ENCODE data around the gene MBIP.

Gene MBIP

GRCh38 chr14:36313206-36313605, 7.2 kb downstream of the MBIP start:
- DNase-seq (ENCODE audit: low read depth), result no peak

GRCh38 chr14:36306836-36307235, 13.6 kb downstream of the MBIP start:
- DNase-seq (ENCODE audit: low read depth), result no peak

DNA sequence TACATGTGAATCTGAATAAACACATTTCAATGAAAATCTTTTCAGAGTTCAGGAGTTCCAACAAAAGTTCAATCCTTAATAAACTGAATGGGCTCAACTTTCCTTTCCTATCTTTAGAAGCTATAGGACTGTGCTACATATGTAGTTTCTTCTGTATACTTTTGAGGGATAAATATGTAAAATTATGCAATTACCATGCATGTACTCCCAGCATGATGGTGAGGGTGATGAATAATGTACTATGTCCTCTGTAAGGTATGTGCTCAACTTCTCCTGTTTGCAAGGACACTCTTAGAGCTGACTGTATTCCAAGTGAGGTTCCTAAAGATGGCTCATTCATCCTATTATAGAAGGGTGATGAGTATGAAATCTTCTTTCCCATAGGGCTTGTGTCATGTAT, 15.5 kb downstream of the MBIP start:
- no peak for DNase-seq (ENCODE audit: low read depth)

- no peak for DNase-seq (ENCODE audit: low read depth)
Measured at GRCh38 chr14:36303960-36304359, 16.5 kb downstream of the MBIP start.

DNA sequence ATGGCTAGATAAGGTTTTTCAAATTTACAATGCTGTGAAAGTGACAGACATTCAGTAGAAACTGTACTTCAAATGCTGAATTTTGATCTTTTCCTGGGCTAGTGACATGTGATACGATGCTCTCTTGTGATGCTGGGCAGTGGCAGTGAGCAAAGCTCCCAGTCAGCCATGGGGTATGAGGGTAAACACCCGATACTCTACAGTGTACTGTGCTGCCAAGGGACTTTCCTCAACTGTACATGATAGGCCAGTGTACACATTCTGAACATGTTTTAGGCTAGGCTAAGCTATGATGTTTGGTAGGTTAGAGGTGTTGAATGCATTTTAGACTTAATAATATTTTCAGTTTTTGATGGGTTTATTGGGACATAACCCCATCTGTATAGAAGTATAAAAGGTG, 17.6 kb downstream of the MBIP start:
- DNase-seq (ENCODE audit: low read depth), result no peak

DNA sequence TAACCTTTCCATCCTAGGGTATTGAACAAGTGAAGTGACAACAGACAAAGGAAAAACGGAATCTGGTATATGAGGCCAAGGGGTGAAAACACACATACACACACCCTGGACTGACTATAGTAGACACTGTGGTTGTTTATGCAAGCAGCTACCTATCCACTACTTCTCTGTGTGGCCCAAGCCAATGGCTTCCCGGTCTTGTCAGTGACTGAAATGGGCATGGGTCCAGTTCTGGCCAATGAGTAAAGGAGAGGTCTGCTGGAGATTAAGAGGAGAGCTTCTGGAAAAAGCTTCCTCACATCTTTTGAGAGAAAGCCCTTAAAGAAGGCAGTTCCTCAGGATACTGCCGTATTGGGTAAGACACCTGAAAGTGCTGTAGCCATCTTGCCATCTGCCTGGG, 19.3 kb downstream of the MBIP start:
- DNase-seq (ENCODE audit: low read depth), result no peak

GRCh38 chr14:36300337-36300736, 20.1 kb downstream of the MBIP start:
- DNase-seq (ENCODE audit: low read depth), result no peak

GRCh38 chr14:36295642-36296627, 24.5 kb downstream of the MBIP start:
- no peak for DNase-seq (ENCODE audit: low read depth)

GRCh38 chr14:36294543-36294942, 25.9 kb downstream of the MBIP start:
- no peak for DNase-seq (ENCODE audit: low read depth)

- DNase-seq (ENCODE audit: low read depth), result peak; percentile 34
Measured at GRCh38 chr14:36293824-36294223, 26.6 kb downstream of the MBIP start.

DNA sequence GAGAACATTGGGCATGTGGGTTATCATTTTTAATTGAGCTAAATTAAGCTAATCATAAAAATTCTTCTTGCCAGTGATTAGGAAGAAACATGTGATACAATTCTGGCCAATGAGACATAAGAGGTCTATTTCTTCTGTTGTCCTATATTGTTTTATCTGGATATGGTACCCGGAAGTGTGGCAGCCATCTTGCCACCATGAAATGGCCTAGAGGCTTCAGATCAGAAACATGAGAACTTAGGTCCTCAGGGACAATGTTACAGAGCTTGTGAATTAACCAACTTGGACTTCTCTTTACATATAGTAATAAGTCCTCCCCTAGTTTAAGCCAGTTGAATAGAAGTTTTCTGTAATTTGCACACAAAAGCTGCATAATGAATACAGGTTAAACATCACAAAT, 30.5 kb downstream of the MBIP start:
- no peak for DNase-seq (ENCODE audit: low read depth)

- no peak for DNase-seq (ENCODE audit: low read depth)
Measured at GRCh38 chr14:36288496-36288895, 31.9 kb downstream of the MBIP start.

DNA sequence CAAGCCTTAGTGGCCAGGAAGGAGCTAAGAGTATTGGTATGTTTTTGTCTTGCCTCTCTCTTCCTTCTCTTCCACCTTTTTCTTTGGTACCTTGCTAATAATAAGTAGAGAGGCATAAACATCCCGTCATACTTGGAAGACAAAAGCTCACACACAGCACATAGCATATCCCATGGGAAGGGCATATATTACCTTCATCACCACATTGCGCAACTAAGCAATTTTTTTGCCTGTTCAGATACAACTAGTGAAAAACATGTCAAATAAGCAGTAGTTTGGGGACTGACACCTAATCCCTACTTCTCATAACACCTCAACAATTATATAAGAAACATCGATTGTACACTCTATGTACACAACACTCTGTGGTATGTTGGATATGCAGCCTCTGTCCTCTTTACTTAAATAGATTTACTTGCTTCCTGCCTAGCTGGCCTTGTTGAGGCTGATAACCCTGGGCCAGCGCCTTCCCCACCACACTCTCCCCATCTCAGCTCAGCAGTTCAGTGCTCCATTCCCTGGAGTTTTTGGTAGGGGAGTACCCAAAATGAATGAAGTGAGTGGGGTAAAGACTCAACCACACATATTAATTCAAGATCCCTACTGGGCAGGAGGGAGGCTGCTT, 35.4 kb downstream of the MBIP start:
- DNase-seq (ENCODE audit: low read depth), result no peak

GRCh38 chr14:36281309-36281708, 39.1 kb downstream of the MBIP start:
- no peak for DNase-seq (ENCODE audit: low read depth)

DNA sequence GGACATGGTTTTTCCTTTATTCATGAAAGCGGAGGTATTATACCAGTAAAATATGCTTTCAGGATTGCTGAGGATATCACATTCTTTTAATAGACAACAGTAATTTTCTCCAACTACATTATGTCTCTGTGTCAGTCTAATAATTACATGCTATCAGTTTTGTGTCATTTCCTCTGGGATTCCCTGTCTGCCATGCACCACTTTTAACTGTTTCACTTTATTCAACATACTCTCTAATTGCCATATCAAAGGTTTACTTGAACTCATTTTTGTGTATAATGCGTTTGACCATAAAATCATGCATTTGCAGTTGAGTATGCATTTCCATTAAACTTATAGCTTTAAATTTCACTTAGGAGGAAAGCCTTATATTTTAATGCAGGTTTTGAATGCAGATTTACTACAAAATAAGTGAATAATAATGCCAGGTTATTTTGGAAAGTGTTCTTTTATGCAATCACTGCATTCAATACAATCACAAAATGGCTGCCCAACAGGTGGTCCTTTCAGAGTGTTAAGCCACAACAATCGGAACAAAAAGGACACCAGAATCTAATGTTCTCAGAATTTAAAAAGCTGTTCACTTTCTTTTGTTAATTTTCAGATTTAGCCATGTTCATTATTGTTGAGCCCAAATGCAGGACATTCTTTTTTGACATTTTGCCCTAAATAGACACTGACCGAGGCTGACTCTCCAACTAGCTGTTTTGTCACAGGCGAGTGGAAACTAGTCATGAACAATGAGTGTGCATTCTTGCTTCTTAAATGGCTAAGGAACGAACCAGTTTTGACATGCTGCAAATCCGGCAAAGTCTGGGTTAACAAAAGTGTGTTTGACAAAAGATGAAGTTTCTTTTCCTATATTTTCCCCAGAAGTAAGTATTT, 40.9 kb downstream of the MBIP start:
- DNase-seq (ENCODE audit: low read depth), result no peak

DNA sequence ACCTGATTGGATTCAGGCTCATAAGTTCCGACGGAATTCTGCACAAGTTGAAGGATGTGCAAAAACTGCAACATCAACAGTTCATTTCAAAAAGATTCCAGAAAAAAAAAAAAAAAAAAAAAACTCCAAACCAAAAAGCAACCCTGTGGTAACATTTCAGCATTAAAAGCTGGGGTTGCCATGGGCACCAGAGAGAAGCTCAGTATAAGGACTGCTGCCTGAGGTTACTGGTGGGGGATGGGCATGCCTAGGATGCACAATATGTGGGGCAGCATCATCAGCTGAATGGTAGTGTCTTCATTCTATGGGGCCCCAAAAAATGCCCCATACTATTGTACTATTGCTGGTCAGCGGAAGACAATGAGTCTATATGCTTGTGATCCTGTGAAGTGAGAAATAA, 44.7 kb downstream of the MBIP start:
- no peak for DNase-seq (ENCODE audit: low read depth)

DNA sequence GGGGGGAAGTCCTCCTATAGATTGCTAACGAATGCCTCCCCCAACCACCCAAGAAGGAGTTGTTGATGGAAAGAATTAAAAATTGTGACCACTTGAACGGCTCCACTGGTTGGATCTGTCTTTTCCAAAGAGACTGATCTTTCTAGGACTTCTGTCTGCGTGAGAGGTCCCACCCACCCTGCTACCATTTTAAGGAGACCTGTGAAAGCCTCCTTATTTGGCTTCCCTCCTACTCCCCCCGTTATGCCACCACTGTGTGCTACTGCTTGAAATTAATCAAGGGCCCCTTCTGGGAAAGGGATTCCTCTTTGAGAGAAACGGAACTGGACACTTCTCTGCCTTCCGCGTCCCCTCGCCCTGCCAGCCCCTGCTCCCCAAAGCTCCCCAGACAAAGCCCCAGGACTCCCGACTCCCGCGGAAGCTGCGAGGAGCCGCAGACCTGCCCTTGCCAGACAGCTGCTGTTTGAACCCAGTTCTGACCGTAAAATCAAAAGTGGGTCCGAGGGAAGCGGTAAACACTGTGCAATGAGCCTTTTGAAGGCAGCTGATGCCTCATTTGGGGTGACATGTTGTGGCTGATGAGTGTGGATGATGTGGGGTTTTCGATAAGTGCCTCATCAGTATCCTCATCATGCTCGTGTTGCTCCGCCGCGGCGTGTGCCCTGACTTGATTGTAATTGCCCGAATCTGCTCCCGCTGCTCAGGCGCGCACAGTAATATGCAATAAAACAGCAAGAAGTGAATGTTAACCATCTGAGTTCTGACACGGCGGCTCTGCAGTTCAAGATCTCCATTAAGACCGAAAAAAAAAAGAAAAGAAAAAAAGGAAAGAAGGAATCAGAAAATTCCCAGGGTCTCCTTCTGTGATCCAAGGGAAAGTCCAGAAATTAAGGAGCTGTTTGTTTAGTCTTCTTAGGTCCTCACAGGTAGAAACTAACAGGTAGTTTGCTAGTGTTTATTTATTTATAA, 48.2 kb downstream of the MBIP start:
- DNase-seq (ENCODE audit: low read depth), result no peak

GRCh38 chr14:36271222-36271621, 49.2 kb downstream of the MBIP start:
- no peak for DNase-seq (ENCODE audit: low read depth)

DNA sequence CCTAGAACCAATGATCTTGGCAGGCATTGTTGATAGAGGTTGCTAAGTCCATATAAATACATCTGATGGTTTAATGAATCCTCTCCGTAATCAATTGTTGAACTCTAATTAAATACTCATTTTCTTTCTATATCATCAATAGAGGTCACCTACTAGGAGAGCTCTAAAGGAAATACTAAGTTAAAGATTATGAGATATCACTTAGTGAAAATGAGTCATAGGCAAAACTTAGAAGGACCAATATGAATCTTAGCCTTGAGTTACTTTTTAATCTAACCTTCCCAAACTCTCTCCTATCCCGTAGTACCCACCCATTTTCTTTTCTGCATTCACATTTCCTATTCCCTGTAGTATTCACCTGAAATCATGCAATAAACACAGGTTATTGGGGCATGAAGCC, 50.2 kb downstream of the MBIP start:
- DNase-seq (ENCODE audit: low read depth), result no peak

DNA sequence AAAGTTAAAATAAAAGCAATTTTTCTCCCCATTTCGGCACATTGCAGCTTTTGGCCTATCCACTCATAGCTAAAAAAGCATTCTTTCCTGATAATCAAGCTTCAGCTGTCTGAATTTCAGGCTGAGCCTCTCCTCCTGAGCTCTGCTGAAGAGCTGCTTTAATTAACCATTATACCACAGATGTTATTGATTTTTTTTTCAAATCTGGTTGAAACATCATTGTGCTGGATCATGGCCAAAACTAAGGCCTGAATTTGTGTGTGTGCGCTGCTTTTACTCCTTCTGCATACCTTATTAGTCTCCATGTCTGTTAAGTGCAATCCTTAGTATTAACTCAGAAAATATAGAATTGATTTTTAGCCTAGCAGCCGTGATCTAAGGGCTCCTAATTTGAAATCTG, 52.3 kb downstream of the MBIP start:
- DNase-seq (ENCODE audit: low read depth), result no peak

- DNase-seq (ENCODE audit: low read depth), result no peak
Measured at GRCh38 chr14:36264595-36264994, 55.8 kb downstream of the MBIP start.
